ENCODE results near the gene GPR137. TPM values are rescaled to one million over a fixed set of nuclear protein-coding genes. Genes with fewer than 3 reads are reported as not detected.
A peak's percentile ranks its signal among the peaks of the same experiment; 100 is the strongest.

GPR137 gene
- total and polyA plus RNA-seq, 9 of the 15 experiments (the other 6 are each of a cell fraction or from before 2014, with no cell fraction given): 0.32 to 26.7 (median 10.7) TPM

DNA sequence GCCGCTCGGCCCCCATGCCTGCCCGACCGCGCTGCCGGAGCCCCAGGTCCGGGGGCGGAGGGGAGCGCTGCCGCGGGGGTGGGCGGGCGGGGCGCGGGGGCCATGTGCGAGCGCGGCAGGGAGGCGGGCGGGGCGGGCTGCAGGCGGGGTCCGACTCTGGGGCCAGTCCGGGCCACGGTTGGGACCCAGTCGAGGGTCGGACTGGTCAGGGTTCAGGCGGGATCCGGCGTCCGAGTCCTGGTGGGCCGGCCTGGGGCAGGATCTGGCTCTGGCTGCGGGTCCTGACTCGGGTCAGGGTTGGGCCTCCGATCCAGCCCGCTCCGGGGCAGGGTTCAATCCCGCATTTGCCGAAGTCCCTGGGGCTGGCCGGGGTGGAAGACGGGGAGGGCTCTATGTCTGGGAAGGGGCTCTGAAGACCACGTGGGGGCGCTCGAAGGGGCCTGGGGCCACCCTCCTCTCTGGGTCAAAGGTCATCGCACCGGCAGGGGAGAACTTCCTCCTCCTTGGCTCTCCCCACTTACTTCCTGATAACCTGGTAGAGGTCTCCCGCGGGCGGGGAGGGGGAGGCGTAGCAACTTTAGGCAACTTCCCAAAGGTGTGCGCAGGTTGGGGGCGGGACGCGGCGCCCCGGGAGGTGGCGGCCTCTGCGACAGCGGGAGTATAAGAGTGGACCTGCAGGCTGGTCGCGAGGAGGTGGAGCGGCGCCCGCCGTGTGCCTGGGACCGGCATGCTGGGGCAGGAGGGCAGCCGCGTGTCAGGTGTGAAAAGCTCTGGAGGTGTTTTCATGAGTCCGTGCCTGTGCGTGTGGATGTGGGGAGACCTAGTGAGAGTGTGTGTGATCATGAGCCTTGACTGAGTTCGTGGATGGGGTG is 20.3 kb downstream of the GPR137 start (continued):
- TF ChIP-seq BRCA1 (IDR thresholded peaks at IDR 0.05) (no peak), BRCA1 (CRISPR knock-in tag; IDR thresholded peaks at IDR 0.05) (no peak), ZNF764 (CRISPR knock-in tag; IDR thresholded peaks at IDR 0.05; ENCODE audit: low read depth) (no peak), BRF1 (IDR thresholded peaks at IDR 0.05; ENCODE audit: borderline replicate concordance, extremely low read depth, insufficient read length) (no peak), ZZZ3 (IDR thresholded peaks at IDR 0.05) (no peak), SRSF1 (IDR thresholded peaks at IDR 0.05; ENCODE audit: low read depth, low read length) (no peak), ESRRA (IDR thresholded peaks at IDR 0.05; ENCODE audit: borderline replicate concordance, low read depth) (peak; percentile 67), PRMT5 (CRISPR knock-in tag; IDR thresholded peaks at IDR 0.05) (no peak), ZNF140 (CRISPR knock-in tag; IDR thresholded peaks at IDR 0.05) (no peak), CCNT2 (IDR thresholded peaks at IDR 0.05; ENCODE audit: borderline replicate concordance, extremely low read depth, insufficient read length, low read depth, low read length) (no peak), BRD9 (IDR thresholded peaks at IDR 0.05; ENCODE audit: low read depth, partially characterized antibody) (no peak), SP2 (IDR thresholded peaks at IDR 0.05; ENCODE audit: extremely low read depth, low read depth, low read length, poor library complexity, severe bottlenecking) (no peak), ZNF347 (CRISPR knock-in tag; IDR thresholded peaks at IDR 0.05; ENCODE audit: low read depth) (no peak), NFE2L1 (tag; IDR thresholded peaks at IDR 0.05; ENCODE audit: borderline replicate concordance, low read depth) (no peak), RB1 (IDR thresholded peaks at IDR 0.05; ENCODE audit: low read depth) (peak; percentile 42; the same call in 1 of the 2 replicates), MTF1 (CRISPR knock-in tag; IDR thresholded peaks at IDR 0.05; ENCODE audit: borderline replicate concordance) (no peak), FOXJ3 (CRISPR knock-in tag; IDR thresholded peaks at IDR 0.05) (no peak), ZNF668 (CRISPR knock-in tag; IDR thresholded peaks at IDR 0.05) (no peak), ZNF79 (CRISPR knock-in tag; IDR thresholded peaks at IDR 0.05; ENCODE audit: low read depth) (no peak), ZNF217 (CRISPR knock-in tag; IDR thresholded peaks at IDR 0.05) (no peak), ARID2 (IDR thresholded peaks at IDR 0.05) (no peak), TSC22D4 (tag; IDR thresholded peaks at IDR 0.05) (no peak), ETS1 (conservative IDR thresholded peaks at IDR 0.05; ENCODE audit: control insufficient read depth, low read depth, low read length) (peak; percentile 74), NELFE (IDR thresholded peaks at IDR 0.05; ENCODE audit: insufficient read depth, insufficient read length) (no peak), SPI1 (IDR thresholded peaks at IDR 0.05; ENCODE audit: borderline replicate concordance, low read depth, low read length) (no peak), DNMT1 (IDR thresholded peaks at IDR 0.05) (no peak), HCFC1 (IDR thresholded peaks at IDR 0.05; ENCODE audit: low read depth, low read length) (peak; percentile 51)
- TF ChIP-seq, protein P1, sequence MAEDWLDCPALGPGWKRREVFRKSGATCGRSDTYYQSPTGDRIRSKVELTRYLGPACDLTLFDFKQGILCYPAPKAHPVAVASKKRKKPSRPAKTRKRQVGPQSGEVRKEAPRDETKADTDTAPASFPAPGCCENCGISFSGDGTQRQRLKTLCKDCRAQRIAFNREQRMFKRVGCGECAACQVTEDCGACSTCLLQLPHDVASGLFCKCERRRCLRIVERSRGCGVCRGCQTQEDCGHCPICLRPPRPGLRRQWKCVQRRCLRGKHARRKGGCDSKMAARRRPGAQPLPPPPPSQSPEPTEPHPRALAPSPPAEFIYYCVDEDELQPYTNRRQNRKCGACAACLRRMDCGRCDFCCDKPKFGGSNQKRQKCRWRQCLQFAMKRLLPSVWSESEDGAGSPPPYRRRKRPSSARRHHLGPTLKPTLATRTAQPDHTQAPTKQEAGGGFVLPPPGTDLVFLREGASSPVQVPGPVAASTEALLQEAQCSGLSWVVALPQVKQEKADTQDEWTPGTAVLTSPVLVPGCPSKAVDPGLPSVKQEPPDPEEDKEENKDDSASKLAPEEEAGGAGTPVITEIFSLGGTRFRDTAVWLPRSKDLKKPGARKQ (CRISPR knock-in tag; IDR thresholded peaks at IDR 0.05): no peak
